K562 (cell line): ENCODE data around the gene RBM19. TPM values are rescaled to one million over a fixed set of nuclear protein-coding genes. Genes with fewer than 3 reads are reported as not detected.

Experiments
- ATAC-seq: fragments of 200-7000 bp; cut with Tn5 transposase; 3 replicates; pipeline ENCODE4 v1.9.1; 2020; ENCODE audit warnings: moderate library complexity
- BruUV-seq: library from RNA; stranded (reverse); fragments of 400-500 nt; replicated peaks from 2 replicates; lab custom pipeline; 2021; lab: Mats Ljungman, UMichigan
- CTCF ChIA-PET: fragments of 300-600 bp; formaldehyde crosslinking; extraction: SDS; loops from one replicate; lab custom pipeline; 2021; ENCODE audit warnings: low intra/inter-chr PET ratio; lab: Yijun Ruan, JAX
- POLR2A ChIA-PET: fragments of 300-600, 350-650 bp; sonication (Branson Sonifier 250); formaldehyde crosslinking; extraction: SDS; loops from one replicate; lab custom pipeline; 2021; ENCODE audit warnings: antibody characterized with exemption, inconsistent platforms; lab: Yijun Ruan, JAX
- DNase-seq, 4 experiments: peaks; one replicate each; pipeline versions ENCODE4 v3.0.0 to v3.0.0-alpha.2; 2011 to 2018; ENCODE audit warnings: low spot score in 3 of 4, mixed read lengths in 3 of 4; ENCODE audit errors: extremely low read depth in 1 of 4
- FAIRE-seq: peaks from 2 replicates; lab custom pipeline; 2011; peaks lifted over from hg19 to GRCh38; lab: Jason Lieb, UNC
- H2AFZ ChIP-seq: 2 replicates; pipeline ENCODE4 v1.6.0; 2011; ENCODE audit warnings: low read depth, low read length, control low read depth, inconsistent platforms
- H3K27ac ChIP-seq: fragments of 200-600 bp; 3 replicates; pipeline ENCODE4 v1.8.0; 2011; ENCODE audit warnings: low read depth, mild to moderate bottlenecking, control low read depth, inconsistent platforms, low read length, moderate library complexity, mixed read lengths; ENCODE audit errors: extremely low read depth
- H3K27me3 ChIP-seq, 2 experiments: fragments of 300-600 bp in 1 of 2; 2 replicates in 1 of 2; 3 replicates in 1 of 2; pipeline versions ENCODE4 v1.6.0 to v1.8.0; 2011; ENCODE audit warnings: inconsistent platforms in 2 of 2, low read length in 2 of 2, mild to moderate bottlenecking in 1 of 2, mixed read lengths in 1 of 2, moderate library complexity in 1 of 2; ENCODE audit not compliant: control insufficient read depth in 2 of 2, insufficient read depth in 2 of 2
- H3K36me3 ChIP-seq: fragments of 300-600 bp; 3 replicates; pipeline ENCODE4 v1.8.0; 2011; ENCODE audit warnings: mild to moderate bottlenecking, low read length, inconsistent platforms; ENCODE audit not compliant: control insufficient read depth, insufficient read depth
- H3K4me1 ChIP-seq, 2 experiments: fragments of 200-600 bp in 1 of 2; replicated peaks in 1 of 2; 2 replicates in 1 of 2; 3 replicates in 1 of 2; pipeline versions ENCODE4 v1.5.1 to v1.8.0; 2011; ENCODE audit warnings: inconsistent platforms in 2 of 2, low read length in 2 of 2, mild to moderate bottlenecking in 1 of 2, mixed read lengths in 1 of 2, moderate library complexity in 1 of 2; ENCODE audit not compliant: control insufficient read depth in 2 of 2, insufficient read depth in 2 of 2
- H3K4me2 ChIP-seq: 2 replicates; pipeline ENCODE4 v1.6.1; 2011; ENCODE audit warnings: low read length, control low read depth, inconsistent platforms, mixed read lengths; ENCODE audit not compliant: insufficient read depth
- H3K4me3 ChIP-seq: fragments of 200-600 bp; sonication (generic), shearing (Covaris generic); 2 replicates; pipeline ENCODE4 v1.5.1; 2016; ENCODE audit warnings: control low read depth, inconsistent platforms
- H3K79me2 ChIP-seq: fragments of 200-600 bp; 3 replicates; pipeline ENCODE4 v1.8.0; 2011; ENCODE audit warnings: low read length, inconsistent platforms; ENCODE audit not compliant: control insufficient read depth, insufficient read depth
- H3K9ac ChIP-seq, 2 experiments: 2 replicates each; pipeline versions ENCODE4 v1.6.0 to v1.6.1; 2011; ENCODE audit warnings: low read depth in 2 of 2, low read length in 2 of 2, control low read depth in 1 of 2, inconsistent platforms in 1 of 2, mild to moderate bottlenecking in 1 of 2, mixed read lengths in 1 of 2; ENCODE audit not compliant: insufficient read depth in 1 of 2
- H3K9me1 ChIP-seq: one replicate; pipeline ENCODE4 v1.6.0; 2011; ENCODE audit warnings: inconsistent platforms, mild to moderate bottlenecking, low read length, moderate library complexity; ENCODE audit not compliant: control insufficient read depth, insufficient read depth
- H3K9me3 ChIP-seq: replicated peaks from 2 replicates; pipeline ENCODE4 v1.5.1; 2011; ENCODE audit warnings: low read depth, low read length, inconsistent platforms; ENCODE audit not compliant: control insufficient read depth, insufficient read depth
- H4K20me1 ChIP-seq: replicated peaks from 2 replicates; pipeline ENCODE4 v1.6.1; 2011; ENCODE audit warnings: low read length, inconsistent platforms, mixed read lengths; ENCODE audit not compliant: control insufficient read depth, insufficient read depth
- BCOR ChIP-seq: fragments of 450-650 bp; IDR thresholded peaks from 2 replicates; pipeline ENCODE4 v1.6.1; 2016
- KDM1A ChIP-seq, 2 experiments: fragments of 450-650 bp; IDR thresholded peaks; 2 replicates each; pipeline ENCODE4 v1.6.1; 2016; ENCODE audit warnings: mild to moderate bottlenecking in 2 of 2
- RBM25 ChIP-seq: fragments of 200-400 bp; formaldehyde crosslinking; IDR thresholded peaks from 2 replicates; pipeline ENCODE4 v1.6.1; 2018; ENCODE audit warnings: low read length, low read depth, moderate library complexity; ENCODE audit not compliant: severe bottlenecking
- ZNF408 ChIP-seq: fragments of 250-450 bp; sonication (Bioruptor Pico); IDR thresholded peaks from 2 replicates; pipeline ENCODE4 v1.4.0; 2020; ENCODE audit warnings: low read depth, mild to moderate bottlenecking, moderate library complexity
- WGBS: fragments of 100-300 bp; shearing (Covaris generic); methylation state at CpG from one replicate; pipeline ENCODE4 v1.1.6; 2016; ENCODE audit warnings: low coverage, mixed read lengths; ENCODE audit not compliant: insufficient coverage; ENCODE audit errors: missing lambda C conversion rate; 5-methylcytosine and 5-hydroxymethylcytosine counted together
- in situ Hi-C: fragments of 300-500 bp; cut with MboI; formaldehyde crosslinking; loops from 4 replicates; pipeline ENCODE4 v1.15.0; 2018; ENCODE audit warnings: inconsistent platforms, mixed read lengths
- intact Hi-C: fragments of 100-400 bp; cut with micrococcal nuclease; formaldehyde crosslinking; loops from 2 replicates; pipeline ENCODE4 v1.14.2; 2022
- polyA plus RNA-seq, 8 experiments: library from polyadenylated mRNA; depleted of rRNA in 4 of 8; stranded (reverse) in 5 of 8; unstranded in 3 of 8; fragments of >200 nt; fragmentation: Nextera tagmentation in 2 of 8; fragmentation: Illumina TruSeq in 1 of 8; extraction: Ambion mirVana in 2 of 8; extraction: Trizol in 1 of 8; gene quantifications; 2 replicates each; pipeline versions ENCODE4 v1.2.1 to v1.2.3, GENCODE V29; 2011 to 2014; ENCODE audit warnings: inconsistent platforms in 1 of 8, missing spikeins in 1 of 8
- total RNA-seq, 7 experiments: library from RNA; depleted of rRNA in 6 of 7; stranded (reverse); fragments of >200 nt in 6 of 7; fragmentation: Illumina TruSeq in 2 of 7; extraction: Trizol in 2 of 7; gene quantifications; 2 replicates each; pipeline versions ENCODE4 v1.2.1 to v1.2.3, GENCODE V29; 2011 to 2021; ENCODE audit warnings: low replicate concordance in 1 of 7
- TF ChIP-seq, protein P1 (sequence below): fragments of 450-650 bp; formaldehyde crosslinking; IDR thresholded peaks from 2 replicates; pipeline ENCODE4 v1.4.0; 2020; ENCODE audit warnings: mild to moderate bottlenecking

The RBM19 gene
- total and polyA plus RNA-seq, 9 of the 15 experiments (the other 6 are each of a cell fraction or from before 2014, with no cell fraction given): 16.0 to 58.4 (median 37.9) TPM

DNA sequence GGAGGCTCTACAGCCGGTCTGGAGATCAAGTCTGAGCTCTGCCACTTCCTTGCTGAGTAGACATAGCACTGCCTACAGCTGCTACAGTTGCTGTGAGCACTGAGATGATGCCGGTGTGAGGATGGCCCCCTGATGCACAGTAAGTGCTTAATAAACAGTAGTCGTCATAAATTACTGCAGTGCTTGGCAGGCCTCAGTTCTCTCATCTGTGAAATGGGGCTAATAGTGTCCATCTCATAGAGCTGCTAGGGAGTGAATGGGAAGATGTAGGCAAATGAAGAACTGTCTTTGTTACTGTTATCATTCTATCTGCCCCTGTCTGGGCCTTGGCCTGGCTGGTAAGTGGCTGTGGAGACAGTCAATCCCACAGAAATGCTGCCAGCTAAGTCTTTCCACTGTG is 124.3 kb downstream of the RBM19 start:
- Histone ChIP-seq H3K4me2 (no peak overlapping the region), H2AFZ (no peak overlapping the region), H3K9ac (no peak overlapping the region), H3K36me3 (peaks cover 22% of the 10 kb centered on the region; the same call in 2 of the 3 replicates), H3K4me3 (no peak overlapping the region), H3K79me2 (no peaks in the 10 kb centered on the region), H3K27ac (no peak overlapping the region), H3K9me3 (no peaks in the 10 kb centered on the region), H3K9me1 (no peaks in the 10 kb centered on the region), H3K4me1 (peaks cover 0 to 9% of the 10 kb centered on the region in 2 experiments; a peak in 1 of 5 replicates), H4K20me1 (no peaks in the 10 kb centered on the region), H3K27me3 (no peaks in the 10 kb centered on the region)
- ATAC-seq: no peak
- WGBS: 81% methylated on average over 3 of the region's 3 CpGs
- ChIA-PET POLR2A (no interaction called here), CTCF (no interaction called here)
- in situ Hi-C loops (no loop called here), intact Hi-C loops (no loop called here)
- DNase-seq: no peak
- no peak for FAIRE-seq
- TF ChIP-seq BCOR: peak; percentile 49; the same call in 1 of the 2 replicates
- 0 out of 4 replicates have a peak, but pooled peaks of 1 of the 2 experiments have one; percentile 18 for TF ChIP-seq KDM1A (IDR thresholded peaks at IDR 0.05)
- TF ChIP-seq RBM25: peak; percentile 70
- TF ChIP-seq, protein P1, sequence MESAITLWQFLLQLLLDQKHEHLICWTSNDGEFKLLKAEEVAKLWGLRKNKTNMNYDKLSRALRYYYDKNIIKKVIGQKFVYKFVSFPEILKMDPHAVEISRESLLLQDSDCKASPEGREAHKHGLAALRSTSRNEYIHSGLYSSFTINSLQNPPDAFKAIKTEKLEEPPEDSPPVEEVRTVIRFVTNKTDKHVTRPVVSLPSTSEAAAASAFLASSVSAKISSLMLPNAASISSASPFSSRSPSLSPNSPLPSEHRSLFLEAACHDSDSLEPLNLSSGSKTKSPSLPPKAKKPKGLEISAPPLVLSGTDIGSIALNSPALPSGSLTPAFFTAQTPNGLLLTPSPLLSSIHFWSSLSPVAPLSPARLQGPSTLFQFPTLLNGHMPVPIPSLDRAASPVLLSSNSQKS (CRISPR knock-in tag): no peak
- TF ChIP-seq ZNF408 (CRISPR knock-in tag): no peak
- BruUV-seq: no TSS peak
